HG03066 (cell line): ENCODE data around the gene SGTA.

Source experiments
- ATAC-seq: cut with Tn5 transposase; IDR thresholded peaks from one replicate; pipeline ENCODE4 v1.9.1; 2021; ENCODE audit warnings: low read depth; ENCODE audit not compliant: unreplicated experiment

The SGTA gene

GRCh38 chr19:2774083-2774679, 8.9 kb downstream of the SGTA start:
- ATAC-seq, result no peak

GRCh38 chr19:2771786-2772674, 11.0 kb downstream of the SGTA start:
- ATAC-seq, result no peak

GRCh38 chr19:2770055-2771013, 12.7 kb downstream of the SGTA start:
- no peak for ATAC-seq

GRCh38 chr19:2769218-2769617, 13.9 kb downstream of the SGTA start:
- no peak for ATAC-seq

GRCh38 chr19:2768365-2769132, 14.5 kb downstream of the SGTA start:
- no peak for ATAC-seq

GRCh38 chr19:2767688-2768087, 15.4 kb downstream of the SGTA start:
- no peak for ATAC-seq

GRCh38 chr19:2766594-2767372, 16.3 kb downstream of the SGTA start:
- ATAC-seq, result no peak

GRCh38 chr19:2765376-2765775, 17.7 kb downstream of the SGTA start:
- no peak for ATAC-seq

GRCh38 chr19:2764945-2765344, 18.1 kb downstream of the SGTA start:
- no peak for ATAC-seq

- no peak for ATAC-seq
Observed at GRCh38 chr19:2763687-2764086, 19.4 kb downstream of the SGTA start.

GRCh38 chr19:2762783-2763496, 20.1 kb downstream of the SGTA start:
- no peak for ATAC-seq

GRCh38 chr19:2761876-2762782, 20.9 kb downstream of the SGTA start:
- no peak for ATAC-seq

GRCh38 chr19:2761309-2761677, 21.8 kb downstream of the SGTA start:
- no peak for ATAC-seq

- no peak for ATAC-seq
Observed at GRCh38 chr19:2759965-2760364, 23.1 kb downstream of the SGTA start.

GRCh38 chr19:2759362-2759761, 23.7 kb downstream of the SGTA start:
- ATAC-seq, result no peak

- ATAC-seq, result no peak
Observed at GRCh38 chr19:2758601-2759313, 24.3 kb downstream of the SGTA start.
